Keratinocyte (primary cell): ENCODE results near the gene TPO. TPM values are rescaled to one million over a fixed set of nuclear protein-coding genes. Genes with fewer than 3 reads are reported as not detected.

ENCODE experiments used
- DNase-seq: peaks from one replicate; pipeline ENCODE4 v3.0.0-alpha.2; 2011; ENCODE audit warnings: low read depth, missing footprints, low spot score
- FAIRE-seq: peaks from 2 replicates; lab custom pipeline; 2011; peaks lifted over from hg19 to GRCh38; lab: Jason Lieb, UNC
- H2AFZ ChIP-seq: 2 replicates; pipeline ENCODE4 v1.6.0; 2012; ENCODE audit warnings: low read length, control low read depth, inconsistent platforms; ENCODE audit not compliant: control insufficient read depth
- H3K27ac ChIP-seq: 2 replicates; pipeline ENCODE4 v1.5.1; 2011; ENCODE audit warnings: low read length; ENCODE audit not compliant: control insufficient read depth, insufficient read depth
- H3K27me3 ChIP-seq: 3 replicates; pipeline ENCODE4 v1.6.0; 2011; ENCODE audit warnings: low read length; ENCODE audit not compliant: control insufficient read depth, insufficient read depth; ENCODE audit errors: extremely low read depth
- H3K36me3 ChIP-seq, 2 experiments: 2 replicates in 1 of 2; 3 replicates in 1 of 2; pipeline ENCODE4 v1.5.1; 2011; ENCODE audit warnings: low read length in 2 of 2, mild to moderate bottlenecking in 1 of 2; ENCODE audit not compliant: control insufficient read depth in 2 of 2, insufficient read depth in 2 of 2; ENCODE audit errors: extremely low read depth in 1 of 2
- H3K4me1 ChIP-seq: 3 replicates; pipeline ENCODE4 v1.5.1; 2011; ENCODE audit warnings: low read length; ENCODE audit not compliant: control insufficient read depth, insufficient read depth; ENCODE audit errors: extremely low read depth
- H3K4me2 ChIP-seq: 3 replicates; pipeline ENCODE4 v1.6.0; 2011; ENCODE audit warnings: low read depth, low read length; ENCODE audit not compliant: control insufficient read depth, insufficient read depth; ENCODE audit errors: extremely low read depth
- H3K4me3 ChIP-seq, 3 experiments: fragments of 200-600 bp in 1 of 3; sonication (generic) in 1 of 3; 2 replicates in 2 of 3; 3 replicates in 1 of 3; pipeline ENCODE4 v1.5.1; 2011 to 2016; ENCODE audit warnings: low read length in 3 of 3, mild to moderate bottlenecking in 3 of 3, control low read depth in 2 of 3, inconsistent platforms in 1 of 3, low read depth in 1 of 3, mixed read lengths in 1 of 3, mixed run types in 1 of 3, moderate library complexity in 1 of 3; ENCODE audit not compliant: control insufficient read depth in 2 of 3, insufficient read depth in 2 of 3; ENCODE audit errors: extremely low read depth in 1 of 3
- H3K79me2 ChIP-seq: 2 replicates; pipeline ENCODE4 v1.6.0; 2012; ENCODE audit warnings: low read length; ENCODE audit not compliant: control insufficient read depth, insufficient read depth
- H3K9ac ChIP-seq: 3 replicates; pipeline ENCODE4 v1.6.0; 2011; ENCODE audit warnings: low read length; ENCODE audit not compliant: control insufficient read depth, insufficient read depth; ENCODE audit errors: extremely low read depth
- H3K9me1 ChIP-seq: 3 replicates; pipeline ENCODE4 v1.6.0; 2011; ENCODE audit warnings: low read length; ENCODE audit not compliant: control insufficient read depth, insufficient read depth; ENCODE audit errors: extremely low read depth
- H3K9me3 ChIP-seq: 2 replicates; pipeline ENCODE4 v1.5.1; 2012; ENCODE audit warnings: low read depth, low read length; ENCODE audit not compliant: control insufficient read depth
- H4K20me1 ChIP-seq: 3 replicates; pipeline ENCODE4 v1.6.0; 2011; ENCODE audit warnings: low read length; ENCODE audit not compliant: control insufficient read depth, insufficient read depth; ENCODE audit errors: extremely low read depth
- CTCF ChIP-seq, 3 experiments: IDR thresholded peaks in 1 of 3; conservative IDR thresholded peaks in 1 of 3; optimal IDR thresholded peaks in 1 of 3; 2 replicates in 2 of 3; 3 replicates in 1 of 3; pipeline versions ENCODE3 to v1.5.1; 2011; ENCODE audit warnings: low read length in 3 of 3, mild to moderate bottlenecking in 3 of 3, moderate library complexity in 2 of 3, control low read depth in 1 of 3, inconsistent platforms in 1 of 3; ENCODE audit not compliant: insufficient read depth in 2 of 3; ENCODE audit errors: extremely low read depth in 1 of 3
- EZH2 ChIP-seq: IDR thresholded peaks from one replicate; pipeline ENCODE4 v1.6.1; 2012; ENCODE audit warnings: inconsistent platforms, mild to moderate bottlenecking, low read length, moderate library complexity
- dilution Hi-C: fragments of 300-500 bp; cut with MboI; formaldehyde crosslinking; loops from one replicate; pipeline ENCODE4 v1.7.0; 2020; ENCODE audit warnings: low sequenced_read_pairs; ENCODE audit not compliant: extremely low pct_ligation_motif_present
- polyA minus RNA-seq, 3 experiments: library from RNA; depleted of rRNA, polyadenylated mRNA; stranded (reverse); fragments of >200 nt; gene quantifications; 1 replicate in 1 of 3; 2 replicates in 1 of 3; 3 replicates in 1 of 3; pipeline ENCODE4 v1.2.3, GENCODE V29; 2011
- polyA plus RNA-seq, 5 experiments: library from polyadenylated mRNA; depleted of rRNA in 3 of 5; stranded (reverse) in 3 of 5; stranded (forward) in 1 of 5; unstranded in 1 of 5; fragments of >200 nt; gene quantifications; 1 replicate in 1 of 5; 2 replicates in 3 of 5; 3 replicates in 1 of 5; pipeline versions ENCODE4 v1.2.1 to v1.2.3, GENCODE V29; 2011 to 2012; ENCODE audit warnings: missing spikeins in 2 of 5, low read depth in 1 of 5, low replicate concordance in 1 of 5

The TPO gene
- polyA plus RNA-seq (0.04 to 0.07 TPM (median 0.05 TPM) in 3 replicates), polyA minus RNA-seq (not detected in 3 replicates)
- polyA plus RNA-seq (2011; ENCODE audit: low read depth) = not detected
- polyA plus RNA-seq (2011; cell fraction: cytosol; rRNA removed) = 0.01 and 0.09 TPM in 2 replicates
- polyA plus RNA-seq (2011; cell fraction: nucleus; rRNA removed) = not detected in 2 replicates
- not detected in 2 replicates for polyA plus RNA-seq (2012; ENCODE audit: low replicate concordance)
- polyA minus RNA-seq (2011; cell fraction: cytosol; rRNA and poly(A)+ RNA removed) = not detected
- not detected in 2 replicates for polyA minus RNA-seq (2011; cell fraction: nucleus; rRNA and poly(A)+ RNA removed)

- H3K9me1 ChIP-seq = no peaks in the 10 kb centered on the region
Observed at GRCh38 chr2:1413156-1413710, at the start of gene TPO. Gene TPO (plus strand): TSS chr2:1413463. CDS start chr2:1414409, 946 bp downstream.

GRCh38 chr2:1366546-1367134 lies 46.6 kb upstream of the TPO start:
- dilution Hi-C loops = no loop called here
- Histone ChIP-seq H3K4me2 (no peak overlapping the region), H3K4me3 (no peak overlapping the region), H3K9me3 (no peaks in the 10 kb centered on the region), H3K9ac (no peak overlapping the region), H3K27me3 (no peaks in the 10 kb centered on the region), H3K79me2 (no peaks in the 10 kb centered on the region), H4K20me1 (no peaks in the 10 kb centered on the region), H2AFZ (no peak overlapping the region), H3K9me1 (no peaks in the 10 kb centered on the region), H3K27ac (no peak overlapping the region), H3K4me1 (no peaks in the 10 kb centered on the region), H3K36me3 (no peaks in the 10 kb centered on the region)
- TF ChIP-seq CTCF (optimal IDR thresholded peaks at IDR 0.05 in 1 of 3, IDR thresholded peaks at IDR 0.05 in 1 of 3, conservative IDR thresholded peaks at IDR 0.05 in 1 of 3; ENCODE audit: extremely low read depth in 1 of 3, insufficient read depth in 2 of 3, low read length in 3 of 3) (no peak), EZH2 (no peak)
- DNase-seq = no peak
- no peak for FAIRE-seq

More at GRCh38 chr2:1413156-1413710, at the start of gene TPO:
- FAIRE-seq (no peak), DNase-seq (no peak)
- Histone ChIP-seq H3K27me3 (no peaks in the 10 kb centered on the region), H3K36me3 (no peaks in the 10 kb centered on the region), H2AFZ (no peak within 1 kb of the TSS), H3K9ac (no peak within 1 kb of the TSS), H3K4me2 (no peak within 1 kb of the TSS), H3K9me3 (peaks cover 6% of the 10 kb centered on the region), H3K79me2 (no peaks in the 10 kb centered on the region), H3K27ac (no peak within 1 kb of the TSS), H3K4me1 (no peaks in the 10 kb centered on the region), H4K20me1 (no peaks in the 10 kb centered on the region), H3K4me3 (no peak within 1 kb of the TSS)
- dilution Hi-C loops = no loop called here
- TF ChIP-seq EZH2 (no peak), CTCF (optimal IDR thresholded peaks at IDR 0.05 in 1 of 3, IDR thresholded peaks at IDR 0.05 in 1 of 3, conservative IDR thresholded peaks at IDR 0.05 in 1 of 3; ENCODE audit: extremely low read depth in 1 of 3, insufficient read depth in 2 of 3, low read length in 3 of 3) (no peak)
